Panc1 (cell line): ENCODE data around the gene MORN1. TPM values are rescaled to one million over a fixed set of nuclear protein-coding genes. Genes with fewer than 3 reads are reported as not detected.
A peak's percentile ranks its signal among the peaks of the same experiment; 100 is the strongest.

Experiments
- ATAC-seq: fragments of 200-7000 bp; cut with Tn5 transposase; 2 replicates; pipeline ENCODE4 v1.9.1; 2020; ENCODE audit warnings: mild to moderate bottlenecking, moderate library complexity
- BruUV-seq: library from RNA; stranded (reverse); fragments of 400-500 nt; replicated peaks from 2 replicates; lab custom pipeline; 2021; lab: Mats Ljungman, UMichigan
- CTCF ChIA-PET: fragments of 300-600 bp; sonication (Branson Sonifier 250); formaldehyde crosslinking; loops from one replicate; lab custom pipeline; 2022; ENCODE audit warnings: antibody characterized with exemption; lab: Charles Lee
- POLR2A ChIA-PET: fragments of 300-600 bp; sonication (Branson Sonifier 250); formaldehyde crosslinking; loops from one replicate; lab custom pipeline; 2022; ENCODE audit warnings: antibody characterized with exemption; lab: Charles Lee
- DNase-seq: peaks from one replicate; pipeline ENCODE4 v3.0.0-alpha.2; 2010; ENCODE audit warnings: low read depth, low spot score
- H3K27ac ChIP-seq: 2 replicates; pipeline ENCODE4 v1.5.1; 2011; ENCODE audit warnings: mild to moderate bottlenecking, low read length, inconsistent platforms
- H3K27me3 ChIP-seq: fragments of 200-500 bp; sonication (Bioruptor generic); 2 replicates; pipeline ENCODE4 v1.6.0; 2014; ENCODE audit warnings: low read length, inconsistent platforms; ENCODE audit not compliant: control insufficient read depth, insufficient read depth
- H3K36me3 ChIP-seq: fragments of 200-500 bp; sonication (Bioruptor generic); 2 replicates; pipeline ENCODE4 v1.5.1; 2014; ENCODE audit warnings: inconsistent platforms, mild to moderate bottlenecking, low read length, moderate library complexity; ENCODE audit not compliant: control insufficient read depth, insufficient read depth
- H3K4me1 ChIP-seq: 2 replicates; pipeline ENCODE4 v1.5.1; 2011; ENCODE audit warnings: inconsistent platforms, mild to moderate bottlenecking, low read length, moderate library complexity; ENCODE audit not compliant: control insufficient read depth, insufficient read depth
- H3K4me3 ChIP-seq, 2 experiments: 2 replicates each; pipeline ENCODE4 v1.5.1; 2011 to 2012; ENCODE audit warnings: low read depth in 2 of 2, low read length in 2 of 2, mild to moderate bottlenecking in 2 of 2, inconsistent platforms in 1 of 2, moderate library complexity in 1 of 2
- H3K9me3 ChIP-seq: fragments of 200-500 bp; sonication (Bioruptor generic); 2 replicates; pipeline ENCODE4 v1.5.1; 2014; ENCODE audit warnings: low read depth, mild to moderate bottlenecking, inconsistent platforms, low read length, moderate library complexity; ENCODE audit not compliant: control insufficient read depth, insufficient read depth
- POLR2AphosphoS5 ChIP-seq: IDR thresholded peaks from 2 replicates; pipeline ENCODE4 v1.6.1; 2012; ENCODE audit warnings: mild to moderate bottlenecking, low read depth, low read length, moderate library complexity
- SIN3A ChIP-seq: IDR thresholded peaks from 2 replicates; pipeline ENCODE4 v1.6.1; 2012; ENCODE audit warnings: low read depth, mild to moderate bottlenecking, low read length, moderate library complexity, borderline replicate concordance; ENCODE audit not compliant: insufficient read depth
- TCF7L2 ChIP-seq: IDR thresholded peaks from 2 replicates; pipeline ENCODE4 v1.6.1; 2011; ENCODE audit warnings: mild to moderate bottlenecking, low read depth, low read length, inconsistent platforms
- in situ Hi-C: cut with HindIII; loops from 2 replicates; pipeline ENCODE4 v1.10.0; 2016; ENCODE audit warnings: low sequenced_read_pairs, low pct_unique_long_range_greater_than_20kb
- intact Hi-C: fragments of 100-400 bp; cut with micrococcal nuclease; formaldehyde crosslinking; loops from one replicate; pipeline ENCODE4 v1.10.0; 2022; ENCODE audit not compliant: unreplicated experiment
- total RNA-seq: library from RNA; stranded (reverse); gene quantifications from one replicate; pipeline ENCODE4 v1.2.1, GENCODE V29; 2021; ENCODE audit not compliant: unreplicated experiment
- TF ChIP-seq, protein P1 (sequence below), 2 experiments: IDR thresholded peaks; 2 replicates each; pipeline ENCODE4 v1.6.1; 2011 to 2012; ENCODE audit warnings: low read depth in 2 of 2, control low read depth in 1 of 2, low read length in 1 of 2, mild to moderate bottlenecking in 1 of 2, moderate library complexity in 1 of 2; ENCODE audit not compliant: insufficient read depth in 1 of 2
- TF ChIP-seq, protein P2 (sequence below): fragments of 450-650 bp; IDR thresholded peaks from 2 replicates; pipeline ENCODE4 v1.5.1; 2017; ENCODE audit warnings: mild to moderate bottlenecking

MORN1 gene
- total RNA-seq, 1 experiment from 2014 or later = 21.3 TPM

GRCh38 chr1:2405588-2406295 is 14.4 kb upstream of the MORN1 start:
- peaks cover 13% of the 10 kb centered on the region for H3K36me3 ChIP-seq
- no peak for DNase-seq
- CTCF ChIA-PET = no interaction called here

GRCh38 chr1:2404890-2405511 is 13.6 kb upstream of the MORN1 start:
- intact Hi-C loops (no loop called here), in situ Hi-C loops (no loop called here)
- ATAC-seq = peak; percentile 44
- ChIA-PET CTCF (no interaction called here), POLR2A (no interaction called here)
- BruUV-seq = TSS peak; percentile 79
- no peaks in the 10 kb centered on the region for H3K9me3 ChIP-seq
- H3K27me3 ChIP-seq = no peaks in the 10 kb centered on the region
- peak overlapping the region; percentile 18; the same call in 1 of the 2 replicates for H3K27ac ChIP-seq
- TF ChIP-seq, protein P1, sequence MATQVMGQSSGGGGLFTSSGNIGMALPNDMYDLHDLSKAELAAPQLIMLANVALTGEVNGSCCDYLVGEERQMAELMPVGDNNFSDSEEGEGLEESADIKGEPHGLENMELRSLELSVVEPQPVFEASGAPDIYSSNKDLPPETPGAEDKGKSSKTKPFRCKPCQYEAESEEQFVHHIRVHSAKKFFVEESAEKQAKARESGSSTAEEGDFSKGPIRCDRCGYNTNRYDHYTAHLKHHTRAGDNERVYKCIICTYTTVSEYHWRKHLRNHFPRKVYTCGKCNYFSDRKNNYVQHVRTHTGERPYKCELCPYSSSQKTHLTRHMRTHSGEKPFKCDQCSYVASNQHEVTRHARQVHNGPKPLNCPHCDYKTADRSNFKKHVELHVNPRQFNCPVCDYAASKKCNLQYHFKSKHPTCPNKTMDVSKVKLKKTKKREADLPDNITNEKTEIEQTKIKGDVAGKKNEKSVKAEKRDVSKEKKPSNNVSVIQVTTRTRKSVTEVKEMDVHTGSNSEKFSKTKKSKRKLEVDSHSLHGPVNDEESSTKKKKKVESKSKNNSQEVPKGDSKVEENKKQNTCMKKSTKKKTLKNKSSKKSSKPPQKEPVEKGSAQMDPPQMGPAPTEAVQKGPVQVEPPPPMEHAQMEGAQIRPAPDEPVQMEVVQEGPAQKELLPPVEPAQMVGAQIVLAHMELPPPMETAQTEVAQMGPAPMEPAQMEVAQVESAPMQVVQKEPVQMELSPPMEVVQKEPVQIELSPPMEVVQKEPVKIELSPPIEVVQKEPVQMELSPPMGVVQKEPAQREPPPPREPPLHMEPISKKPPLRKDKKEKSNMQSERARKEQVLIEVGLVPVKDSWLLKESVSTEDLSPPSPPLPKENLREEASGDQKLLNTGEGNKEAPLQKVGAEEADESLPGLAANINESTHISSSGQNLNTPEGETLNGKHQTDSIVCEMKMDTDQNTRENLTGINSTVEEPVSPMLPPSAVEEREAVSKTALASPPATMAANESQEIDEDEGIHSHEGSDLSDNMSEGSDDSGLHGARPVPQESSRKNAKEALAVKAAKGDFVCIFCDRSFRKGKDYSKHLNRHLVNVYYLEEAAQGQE (IDR thresholded peaks at IDR 0.05; ENCODE audit: insufficient read depth in 1 of 2, low read depth in 2 of 2, low read length in 1 of 2) = 0 out of 4 replicates have a peak, but pooled peaks of 1 of the 2 experiments have one; percentile 26
- TF ChIP-seq, protein P2, sequence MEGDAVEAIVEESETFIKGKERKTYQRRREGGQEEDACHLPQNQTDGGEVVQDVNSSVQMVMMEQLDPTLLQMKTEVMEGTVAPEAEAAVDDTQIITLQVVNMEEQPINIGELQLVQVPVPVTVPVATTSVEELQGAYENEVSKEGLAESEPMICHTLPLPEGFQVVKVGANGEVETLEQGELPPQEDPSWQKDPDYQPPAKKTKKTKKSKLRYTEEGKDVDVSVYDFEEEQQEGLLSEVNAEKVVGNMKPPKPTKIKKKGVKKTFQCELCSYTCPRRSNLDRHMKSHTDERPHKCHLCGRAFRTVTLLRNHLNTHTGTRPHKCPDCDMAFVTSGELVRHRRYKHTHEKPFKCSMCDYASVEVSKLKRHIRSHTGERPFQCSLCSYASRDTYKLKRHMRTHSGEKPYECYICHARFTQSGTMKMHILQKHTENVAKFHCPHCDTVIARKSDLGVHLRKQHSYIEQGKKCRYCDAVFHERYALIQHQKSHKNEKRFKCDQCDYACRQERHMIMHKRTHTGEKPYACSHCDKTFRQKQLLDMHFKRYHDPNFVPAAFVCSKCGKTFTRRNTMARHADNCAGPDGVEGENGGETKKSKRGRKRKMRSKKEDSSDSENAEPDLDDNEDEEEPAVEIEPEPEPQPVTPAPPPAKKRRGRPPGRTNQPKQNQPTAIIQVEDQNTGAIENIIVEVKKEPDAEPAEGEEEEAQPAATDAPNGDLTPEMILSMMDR = no peak
- TF ChIP-seq POLR2AphosphoS5 (peak; percentile 47), SIN3A (no peak)
- peaks cover 16% of the 10 kb centered on the region for H3K36me3 ChIP-seq
- peaks cover 22% of the 10 kb centered on the region for H3K4me1 ChIP-seq
- DNase-seq = no peak
- no peak overlapping the region for H3K4me3 ChIP-seq

More at GRCh38 chr1:2405588-2406295, 14.4 kb upstream of the MORN1 start:
- peaks cover 22% of the 10 kb centered on the region for H3K4me1 ChIP-seq
- peak overlapping the region; percentile 18; the same call in 1 of the 2 replicates for H3K27ac ChIP-seq
- H3K27me3 ChIP-seq = no peaks in the 10 kb centered on the region
- no peaks in the 10 kb centered on the region for H3K9me3 ChIP-seq
- ATAC-seq = peak; percentile 7; the same call in 1 of the 2 replicates
- in situ Hi-C loops (no loop called here), intact Hi-C loops (no loop called here)
- POLR2A ChIA-PET = no interaction called here
- H3K4me3 ChIP-seq = no peak overlapping the region
- TF ChIP-seq, protein P2 = no peak
- TF ChIP-seq POLR2AphosphoS5 (no peak; the same call in 1 of the 2 replicates), SIN3A (no peak), TCF7L2 (no peak)
- TF ChIP-seq, protein P1 (IDR thresholded peaks at IDR 0.05; ENCODE audit: insufficient read depth in 1 of 2, low read depth in 2 of 2, low read length in 1 of 2) = no peak
- no TSS peak for BruUV-seq
